Measurements from ENCODE around the gene FRMD4A. TPM values are rescaled to one million over a fixed set of nuclear protein-coding genes. Genes with fewer than 3 reads are reported as not detected.

FRMD4A gene
- total RNA-seq, 2 experiments from 2014 or later, result 0.17 TPM; not detected in 1

- CTCF ChIA-PET (ENCODE audit: unreplicated experiment), result no interaction called here
- POLR2A ChIA-PET, result interaction anchor here (0.8 to 1.9 kb wide), 4 partner anchors 11 to 46 kb away, joined by 3 to 5 read pairs (median 4); no protein-coding TSS in a partner anchor
- DNase-seq (ENCODE audit: low spot score), result no peak
- H3K4me1 ChIP-seq (ENCODE audit: insufficient read depth, low read length, poor library complexity, severe bottlenecking), result no peaks in the 10 kb centered on the region
- no peak overlapping the region for H3K4me2 ChIP-seq (ENCODE audit: low read length)
- no peak overlapping the region for H3K27ac ChIP-seq (ENCODE audit: low read depth, low read length, poor library complexity, severe bottlenecking)
- H3K36me3 ChIP-seq (ENCODE audit: insufficient read depth, low read length), result no peaks in the 10 kb centered on the region
- H2AFZ ChIP-seq (ENCODE audit: low read length), result no peak overlapping the region
- no peaks in the 10 kb centered on the region for H3K9me3 ChIP-seq (ENCODE audit: low read length)
- BruUV-seq (replicated peaks), result no TSS peak
- H3K4me3 ChIP-seq (ENCODE audit: low read depth, low read length, poor library complexity, severe bottlenecking), result no peak overlapping the region
- TF ChIP-seq CTCF (conservative IDR thresholded peaks at IDR 0.05; ENCODE audit: low read length) (no peak), EZH2phosphoT487 (IDR thresholded peaks at IDR 0.05; ENCODE audit: borderline replicate concordance, low read depth, low read length) (no peak)
- H3K9me2 ChIP-seq (ENCODE audit: insufficient read depth, low read length), result no peaks in the 10 kb centered on the region
- intact Hi-C loops (cut with micrococcal nuclease; ENCODE audit: unreplicated experiment), result no loop called here
- H4K20me1 ChIP-seq (ENCODE audit: insufficient read depth, low read length), result no peaks in the 10 kb centered on the region
- no peaks in the 10 kb centered on the region; the same call in 1 of the 2 replicates for H3K79me2 ChIP-seq (ENCODE audit: insufficient read depth, low read depth, low read length)
Measured at GRCh38 chr10:13806419-13806818, 524.3 kb downstream of the FRMD4A start.

- no peak overlapping the region for H3K27ac ChIP-seq (ENCODE audit: low read depth, low read length, poor library complexity, severe bottlenecking)
- TF ChIP-seq EZH2phosphoT487 (IDR thresholded peaks at IDR 0.05; ENCODE audit: borderline replicate concordance, low read depth, low read length) (no peak), CTCF (conservative IDR thresholded peaks at IDR 0.05; ENCODE audit: low read length) (no peak)
- no peaks in the 10 kb centered on the region for H3K79me2 ChIP-seq (ENCODE audit: insufficient read depth, low read depth, low read length)
- no peak overlapping the region for H3K4me3 ChIP-seq (ENCODE audit: low read depth, low read length, poor library complexity, severe bottlenecking)
- no peak overlapping the region for H2AFZ ChIP-seq (ENCODE audit: low read length)
- ChIA-PET CTCF (ENCODE audit: unreplicated experiment) (no interaction called here), POLR2A (interaction anchor here (0.5 to 1.2 kb wide), 5 partner anchors 13 to 1577 kb away, joined by 3 to 5 read pairs (median 4); no protein-coding TSS in a partner anchor)
- peaks cover 8% of the 10 kb centered on the region for H3K4me1 ChIP-seq (ENCODE audit: insufficient read depth, low read length, poor library complexity, severe bottlenecking)
- no peaks in the 10 kb centered on the region for H4K20me1 ChIP-seq (ENCODE audit: insufficient read depth, low read length)
- BruUV-seq (replicated peaks), result no TSS peak
- no peaks in the 10 kb centered on the region for H3K9me2 ChIP-seq (ENCODE audit: insufficient read depth, low read length)
- no peak overlapping the region for H3K4me2 ChIP-seq (ENCODE audit: low read length)
- no peaks in the 10 kb centered on the region for H3K36me3 ChIP-seq (ENCODE audit: insufficient read depth, low read length)
- H3K9me3 ChIP-seq (ENCODE audit: low read length), result no peaks in the 10 kb centered on the region
- intact Hi-C loops (cut with micrococcal nuclease; ENCODE audit: unreplicated experiment), result no loop called here
- DNase-seq (ENCODE audit: low spot score), result no peak
Measured at GRCh38 chr10:13803566-13804554, 526.9 kb downstream of the FRMD4A start.
